Left colon (tissue), 2 donors: ENCODE measurements around the gene EFR3B. TPM values are rescaled to one million over a fixed set of nuclear protein-coding genes. Genes with fewer than 3 reads are reported as not detected.
A peak's percentile ranks its signal among the peaks of the same experiment; 100 is the strongest.

ENCODE experiments used
- ATAC-seq: fragments of 200-7000 bp; cut with Tn5 transposase; one replicate; pipeline ENCODE4 v1.9.1; 2020; ENCODE audit warnings: mild to moderate bottlenecking, moderate library complexity
- DNase-seq, 2 donors: peaks; one replicate each; pipeline ENCODE4 v3.0.0-alpha.2; 2020
- intact Hi-C, 2 donors: fragments of 100-400 bp; cut with DNase I in 1 of 2; cut with micrococcal nuclease in 1 of 2; formaldehyde crosslinking; loops; one replicate each; pipeline versions ENCODE4 v1.11.2 to v1.14.0; 2022; cut with DNase I, micrococcal nuclease
- total RNA-seq, 2 donors: library from RNA; stranded (reverse); fragmentation: NEBNext Ultra II Directional; extraction: Animal tissue kit (Norgen Biotek cat#: 25700); gene quantifications; one replicate each; pipeline ENCODE4 v1.2.1, GENCODE V29; 2021
- donor health status: DM: no; HTN: no; CAD: no.
- donor health status: DM: yes; HTN: yes; CAD: no.

Gene EFR3B
- total RNA-seq, 2 donors from 2014 or later: 0.98 to 2.5 TPM

GRCh38 chr2:25197336-25198208 lies 155.7 kb downstream of the EFR3B start:
- intact Hi-C loops: no loop called here
- ATAC-seq: peak; percentile 22
- no peak for DNase-seq

DNA sequence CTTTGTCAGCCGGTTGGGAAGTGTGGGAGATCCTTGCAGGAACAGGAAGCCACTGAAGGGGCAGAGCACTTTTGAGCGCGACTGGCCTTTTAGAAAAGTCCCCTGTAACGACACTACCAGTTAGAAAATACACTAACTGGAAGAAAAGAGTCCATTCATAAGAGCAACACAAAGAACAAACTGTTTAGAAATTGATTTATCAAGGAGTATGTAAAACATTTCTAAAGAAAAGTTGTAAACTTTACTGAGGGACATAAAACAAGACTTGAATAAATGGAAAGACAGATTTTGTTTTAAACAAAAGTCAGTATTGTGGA lies 156.3 kb downstream of the EFR3B start:
- ATAC-seq: no peak
- intact Hi-C loops: no loop called here
- no peak for DNase-seq

- intact Hi-C loops: no loop called here
- DNase-seq (no peak), ATAC-seq (no peak)
These were observed 156.7 kb downstream of the EFR3B start for GRCh38 chr2:25198576-25198975.

GRCh38 chr2:25201265-25201664 lies 159.4 kb downstream of the EFR3B start:
- intact Hi-C loops: no loop called here
- ATAC-seq: no peak
- DNase-seq: no peak

GRCh38 chr2:25201794-25202193 lies 159.9 kb downstream of the EFR3B start:
- DNase-seq: no peak
- no peak for ATAC-seq
- intact Hi-C loops: no loop called here

GRCh38 chr2:25202275-25202674 lies 160.4 kb downstream of the EFR3B start:
- no peak for DNase-seq
- intact Hi-C loops: no loop called here
- no peak for ATAC-seq

DNA sequence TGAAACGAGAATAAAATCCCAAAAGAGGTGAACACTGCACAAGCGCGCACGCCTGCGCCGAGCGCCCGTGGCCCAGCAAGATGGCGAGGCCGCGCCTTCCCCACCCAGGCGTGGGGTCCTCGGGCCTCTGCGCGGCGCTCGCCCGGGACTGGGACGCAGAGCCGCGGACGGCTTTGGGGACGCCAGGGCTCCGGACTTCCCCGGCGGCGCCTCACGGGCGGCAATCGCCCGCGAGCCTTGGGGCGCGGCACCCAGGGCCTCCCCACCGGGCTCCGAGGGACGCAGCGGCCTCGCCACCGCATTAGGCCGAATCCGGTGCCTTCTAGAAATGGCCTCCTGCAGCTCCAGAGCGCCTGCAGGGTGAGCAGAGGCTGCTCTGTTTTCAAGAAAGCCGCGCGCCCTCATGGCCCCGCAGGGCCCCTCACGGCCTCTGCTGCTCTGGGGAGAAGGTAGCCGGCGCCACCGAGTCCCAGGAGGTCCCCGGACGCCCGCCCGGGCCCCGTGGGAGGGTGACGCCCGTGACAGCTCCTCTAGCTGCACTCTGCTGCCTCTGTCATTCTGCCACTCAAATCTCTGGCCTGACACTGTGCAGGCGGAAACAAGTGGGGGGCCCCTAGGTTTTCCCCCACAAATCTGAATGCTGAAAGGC lies 162.4 kb downstream of the EFR3B start:
- DNase-seq (no peak), ATAC-seq (no peak)
- intact Hi-C loops: no loop called here

GRCh38 chr2:25207078-25207545 lies 165.2 kb downstream of the EFR3B start:
- ATAC-seq: no peak
- intact Hi-C loops: no loop called here
- DNase-seq: no peak

Other genes with a start within 250 kb of the EFR3B start
- gene PTRHD1, start 248.7 kb upstream of the EFR3B start, total RNA-seq: 10 to 100 TPM; 45.0 to 48.3 TPM
- 10 to 100 TPM in 1 of 2 donors, 1 to 10 TPM in 1; 9.8 to 10.8 TPM for gene CENPO, start 248.7 kb upstream of the EFR3B start, total RNA-seq
- gene ADCY3, start 121.8 kb upstream of the EFR3B start, total RNA-seq: 10 to 100 TPM; 30.2 to 36.7 TPM
- 1 to 10 TPM; 3.7 to 4.8 TPM for gene DNAJC27, start 70.1 kb upstream of the EFR3B start, total RNA-seq
- under 1 TPM; 0.31 to 0.59 TPM for gene POMC, start 126.5 kb downstream of the EFR3B start, total RNA-seq